H1 (cell line): Measurements from ENCODE around the gene MRPS12. TPM values are rescaled to one million over a fixed set of nuclear protein-coding genes. Genes with fewer than 3 reads are reported as not detected.

ENCODE experiments used
- CTCF ChIA-PET: fragments of 300-600 bp; sonication (Branson Sonifier 250); formaldehyde crosslinking; loops from one replicate; lab custom pipeline; 2021; ENCODE audit not compliant: partially characterized antibody; lab: Charles Lee
- POLR2A ChIA-PET: fragments of 300-600 bp; sonication (Branson Sonifier 250); formaldehyde crosslinking; loops from one replicate; lab custom pipeline; 2021; ENCODE audit warnings: inconsistent platforms; ENCODE audit not compliant: partially characterized antibody; lab: Charles Lee
- DNase-seq, 2 experiments: peaks; one replicate each; pipeline versions ENCODE4 v3.0.0 to v3.0.0-alpha.2; 2010 to 2022; ENCODE audit warnings: low spot score in 2 of 2, low read depth in 1 of 2, mixed read lengths in 1 of 2
- FAIRE-seq: peaks from 2 replicates; lab custom pipeline; 2011; peaks lifted over from hg19 to GRCh38; lab: Jason Lieb, UNC
- H2AFZ ChIP-seq: 2 replicates; pipeline ENCODE4 v1.8.1; 2012; ENCODE audit warnings: low read length, inconsistent platforms
- H2AK5ac ChIP-seq: 2 replicates; pipeline ENCODE4 v1.6.1; 2013; ENCODE audit warnings: low read depth, low read length
- H2BK120ac ChIP-seq: replicated peaks from 2 replicates; pipeline ENCODE3; 2013; ENCODE audit warnings: low read depth, low read length, inconsistent platforms
- H2BK12ac ChIP-seq: 2 replicates; pipeline ENCODE4 v1.6.1; 2013; ENCODE audit warnings: low read depth, low read length
- H2BK15ac ChIP-seq: 2 replicates; pipeline ENCODE4 v1.6.1; 2013; ENCODE audit warnings: low read length
- H2BK20ac ChIP-seq: 2 replicates; pipeline ENCODE4 v1.6.1; 2013; ENCODE audit warnings: low read length
- H2BK5ac ChIP-seq: 2 replicates; pipeline ENCODE4 v1.6.1; 2013; ENCODE audit warnings: low read depth, low read length
- H3K14ac ChIP-seq: 2 replicates; pipeline ENCODE4 v1.6.1; 2013; ENCODE audit warnings: inconsistent platforms; ENCODE audit not compliant: insufficient read length
- H3K18ac ChIP-seq: 2 replicates; pipeline ENCODE4 v1.6.1; 2013; ENCODE audit warnings: low read length; ENCODE audit errors: extremely low read depth
- H3K23ac ChIP-seq: 2 replicates; pipeline ENCODE4 v1.6.1; 2013; ENCODE audit warnings: inconsistent platforms; ENCODE audit not compliant: insufficient read length
- H3K23me2 ChIP-seq: 2 replicates; pipeline ENCODE4 v1.6.1; 2013; ENCODE audit warnings: low read depth, low read length
- H3K27ac ChIP-seq: 2 replicates; pipeline ENCODE4 v1.6.1; 2011; ENCODE audit warnings: low read depth, low read length, inconsistent platforms
- H3K27me3 ChIP-seq, 4 experiments: replicated peaks in 1 of 4; 1 replicate in 1 of 4; 2 replicates in 3 of 4; pipeline versions ENCODE4 v1.6.1 to v1.8.1; 2011 to 2013; ENCODE audit warnings: low read length in 3 of 4, mild to moderate bottlenecking in 3 of 4, inconsistent platforms in 2 of 4, mixed read lengths in 2 of 4, moderate library complexity in 1 of 4; ENCODE audit not compliant: control insufficient read depth in 3 of 4, insufficient read depth in 3 of 4; ENCODE audit errors: extremely low read depth in 1 of 4
- H3K36me3 ChIP-seq, 4 experiments: 2 replicates each; pipeline versions ENCODE4 v1.6.1 to v1.8.1; 2011 to 2013; ENCODE audit warnings: mild to moderate bottlenecking in 4 of 4, low read length in 3 of 4, moderate library complexity in 2 of 4, control low read depth in 1 of 4, inconsistent platforms in 1 of 4; ENCODE audit not compliant: insufficient read depth in 4 of 4, control insufficient read depth in 2 of 4
- H3K4ac ChIP-seq: replicated peaks from 2 replicates; pipeline ENCODE3; 2013; ENCODE audit warnings: low read length, low read depth, mixed read lengths, inconsistent platforms; ENCODE audit not compliant: insufficient read length
- H3K4me1 ChIP-seq, 4 experiments: replicated peaks in 1 of 4; 1 replicate in 1 of 4; 2 replicates in 3 of 4; pipeline versions ENCODE4 v1.6.1 to v1.8.1; 2011 to 2013; ENCODE audit warnings: low read length in 3 of 4, inconsistent platforms in 2 of 4, mixed read lengths in 1 of 4; ENCODE audit not compliant: insufficient read depth in 4 of 4, control insufficient read depth in 3 of 4
- H3K4me2 ChIP-seq, 2 experiments: 2 replicates each; pipeline versions ENCODE4 v1.6.1 to v1.8.1; 2011 to 2013; ENCODE audit warnings: low read depth in 2 of 2, low read length in 2 of 2, control low read depth in 1 of 2, inconsistent platforms in 1 of 2, mild to moderate bottlenecking in 1 of 2; ENCODE audit not compliant: insufficient read depth in 1 of 2
- H3K4me3 ChIP-seq, 4 experiments: fragments of 200-600, 300-600 bp in 1 of 4; sonication (generic), shearing (Covaris generic), sonication (Bioruptor Twin) in 1 of 4; 2 replicates each; pipeline versions ENCODE4 v1.5.1 to v1.8.1; 2011 to 2016; ENCODE audit warnings: low read length in 4 of 4, low read depth in 3 of 4, control low read depth in 2 of 4, inconsistent platforms in 2 of 4, mild to moderate bottlenecking in 2 of 4, mixed read lengths in 1 of 4, moderate library complexity in 1 of 4; ENCODE audit not compliant: insufficient read depth in 2 of 4; ENCODE audit errors: extremely low read depth in 1 of 4
- H3K56ac ChIP-seq: replicated peaks from 2 replicates; pipeline ENCODE3; 2013; ENCODE audit warnings: low read depth, mild to moderate bottlenecking, mixed read lengths, low read length, inconsistent platforms; ENCODE audit not compliant: insufficient read length
- H3K79me1 ChIP-seq: 2 replicates; pipeline ENCODE4 v1.6.1; 2013; ENCODE audit warnings: low read depth, low read length, control low read depth
- H3K79me2 ChIP-seq, 2 experiments: 2 replicates each; pipeline versions ENCODE4 v1.6.1 to v1.8.1; 2012 to 2013; ENCODE audit warnings: low read length in 2 of 2, mild to moderate bottlenecking in 2 of 2, inconsistent platforms in 1 of 2; ENCODE audit not compliant: insufficient read depth in 2 of 2, control insufficient read depth in 1 of 2
- H3K9ac ChIP-seq, 4 experiments: replicated peaks in 1 of 4; 1 replicate in 1 of 4; 2 replicates in 3 of 4; pipeline versions ENCODE4 v1.6.1 to v1.8.1; 2011 to 2013; ENCODE audit warnings: low read depth in 3 of 4, low read length in 3 of 4, control low read depth in 2 of 4, mild to moderate bottlenecking in 2 of 4, moderate library complexity in 2 of 4, inconsistent platforms in 1 of 4; ENCODE audit errors: extremely low read depth in 1 of 4
- H3K9me3 ChIP-seq, 2 experiments: 2 replicates each; pipeline versions ENCODE4 v1.6.1 to v1.8.1; 2012 to 2013; ENCODE audit warnings: mild to moderate bottlenecking in 2 of 2, moderate library complexity in 2 of 2, control low read depth in 1 of 2, inconsistent platforms in 1 of 2, low read depth in 1 of 2, low read length in 1 of 2, mixed read lengths in 1 of 2; ENCODE audit not compliant: insufficient read depth in 2 of 2
- H4K20me1 ChIP-seq, 2 experiments: replicated peaks in 1 of 2; 2 replicates each; pipeline versions ENCODE3 to v1.8.1; 2011 to 2013; ENCODE audit warnings: inconsistent platforms in 2 of 2, low read length in 2 of 2, mild to moderate bottlenecking in 1 of 2; ENCODE audit not compliant: insufficient read depth in 2 of 2, control insufficient read depth in 1 of 2
- H4K5ac ChIP-seq: 2 replicates; pipeline ENCODE4 v1.6.1; 2013; ENCODE audit warnings: low read length, low read depth, mixed read lengths, inconsistent platforms; ENCODE audit not compliant: insufficient read length
- H4K8ac ChIP-seq: 2 replicates; pipeline ENCODE4 v1.8.0; 2013; ENCODE audit warnings: mild to moderate bottlenecking, moderate library complexity, low read length, inconsistent platforms; ENCODE audit not compliant: insufficient read depth; ENCODE audit errors: extremely low read depth
- H4K91ac ChIP-seq: replicated peaks from 2 replicates; pipeline ENCODE3; 2013; ENCODE audit warnings: low read length, mixed read lengths, inconsistent platforms; ENCODE audit not compliant: insufficient read length
- BACH1 ChIP-seq: IDR thresholded peaks from 2 replicates; pipeline ENCODE4 v1.6.1; 2012; ENCODE audit warnings: low read length, improper control_type of control experiment
- CBX5 ChIP-seq: fragments of 300-800, 300-1000 bp; sonication (generic); IDR thresholded peaks from 2 replicates; pipeline ENCODE4 v1.7.1; 2016; ENCODE audit warnings: antibody characterized with exemption, low read length, low read depth
- CHD1 ChIP-seq: IDR thresholded peaks from 2 replicates; pipeline ENCODE4 v1.6.1; 2012; ENCODE audit warnings: low read depth, low read length, improper control_type of control experiment
- E2F6 ChIP-seq: IDR thresholded peaks from 2 replicates; pipeline ENCODE4 v1.6.1; 2012; ENCODE audit warnings: inconsistent platforms
- GABPA ChIP-seq: IDR thresholded peaks from 2 replicates; pipeline ENCODE4 v1.6.1; 2011; ENCODE audit warnings: mild to moderate bottlenecking, low read length, moderate library complexity, borderline replicate concordance; ENCODE audit not compliant: insufficient read depth
- SP4 ChIP-seq: IDR thresholded peaks from 2 replicates; pipeline ENCODE4 v1.6.1; 2012; ENCODE audit warnings: low read length, inconsistent platforms
- WGBS, 2 experiments: shearing (Covaris generic) in 1 of 2; methylation state at CpG; one replicate each; pipeline versions ENCODE4 v1.1.6 to v1.1.7; 2013 to 2015; ENCODE audit warnings: low lambda C conversion rate in 2 of 2, mixed read lengths in 2 of 2, inconsistent platforms in 1 of 2, low coverage in 1 of 2, missing lambda C conversion rate in 1 of 2; ENCODE audit not compliant: insufficient replicate concordance in 2 of 2, insufficient coverage in 1 of 2, insufficient read length in 1 of 2; ENCODE audit errors: extremely low coverage in 1 of 2, missing lambda C conversion rate in 1 of 2; 5-methylcytosine and 5-hydroxymethylcytosine counted together
- polyA plus RNA-seq, 7 experiments: library from polyadenylated mRNA; depleted of rRNA in 3 of 7; stranded (reverse) in 5 of 7; unstranded in 2 of 7; fragments of >200 nt in 5 of 7; fragments of 200-250 nt in 2 of 7; gene quantifications; 1 replicate in 5 of 7; 2 replicates in 1 of 7; 4 replicates in 1 of 7; pipeline versions ENCODE4 v1.2.1 to v1.2.3, GENCODE V29; 2011 to 2013; ENCODE audit warnings: missing spikeins in 2 of 7, mixed read lengths in 2 of 7
- total RNA-seq: library from RNA; stranded (reverse); fragmentation: NEBNext Ultra II Directional; extraction: Animal tissue kit (Norgen Biotek cat#: 25700); gene quantifications from 2 replicates; pipeline ENCODE4 v1.2.1, GENCODE V29; 2021

MRPS12 gene
- total and polyA plus RNA-seq, 2 of the 8 experiments (the other 6 are each of a cell fraction or from before 2014, with no cell fraction given) = 79.0 to 175 TPM

DNA sequence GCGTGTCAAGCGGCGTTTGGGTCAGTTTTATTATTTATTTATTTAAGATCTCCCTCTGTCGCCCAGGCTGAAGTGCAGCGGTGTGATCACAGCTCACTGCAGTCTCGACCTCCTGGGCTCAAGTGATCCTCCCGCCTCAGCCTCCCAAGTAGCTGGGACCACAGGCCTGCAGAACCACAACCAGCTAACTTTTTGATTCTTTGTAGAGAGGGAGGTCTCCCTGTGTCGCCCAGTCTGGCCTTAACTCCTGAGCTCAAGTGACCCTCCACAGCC lies 713 bp downstream of the MRPS12 start:
- WGBS, 2 experiments = 37% methylated on average over 8 of the region's 8 CpGs; no CpG with 5 or more reads in 1 of the 2 experiments
- H3K4me1 ChIP-seq = peaks cover 0 to 2% (median under 1%) of the 10 kb centered on the region in 4 experiments; a peak in 3 of 7 replicates
- peak overlapping the region; percentile 93 to 99 (median 96); a peak in 6 of 7 replicates for H3K9ac ChIP-seq
- peak overlapping the region; percentile 62 to 93 (median 86) for H3K4me3 ChIP-seq
- H3K27me3 ChIP-seq = no peaks in the 10 kb centered on the region
- DNase-seq = no peak
- H2BK5ac ChIP-seq = peak overlapping the region; percentile 11; the same call in 1 of the 2 replicates
- no peak overlapping the region for H2BK20ac ChIP-seq
- no peak overlapping the region for H4K91ac ChIP-seq
- no peaks in the 10 kb centered on the region for H4K20me1 ChIP-seq
- H3K9me3 ChIP-seq = peaks cover 10 to 11% of the 10 kb centered on the region in 2 experiments
- no peak overlapping the region for H3K18ac ChIP-seq
- peak overlapping the region; percentile 17 for H4K5ac ChIP-seq
- H3K56ac ChIP-seq = no peak overlapping the region
- H2BK120ac ChIP-seq = no peak overlapping the region
- H3K4ac ChIP-seq = no peak overlapping the region
- H4K8ac ChIP-seq = peak overlapping the region; percentile 47; the same call in 1 of the 2 replicates
- H2AFZ ChIP-seq = no peak overlapping the region
- peaks cover 5 to 26% (median 14%) of the 10 kb centered on the region in 4 experiments; a peak in 5 of 8 replicates for H3K36me3 ChIP-seq
- H3K14ac ChIP-seq = no peak overlapping the region
- CTCF ChIA-PET = interaction anchor here (1.1 to 9.8 kb wide), 8 partner anchors 13 to 295 kb away, joined by 3 to 120 read pairs (median 6); no protein-coding TSS in a partner anchor
- H3K27ac ChIP-seq = no peak overlapping the region
- no peak overlapping the region for H2BK12ac ChIP-seq
- FAIRE-seq = no peak
- H3K4me2 ChIP-seq = peak overlapping the region; percentile 69 to 84
- H3K79me2 ChIP-seq = peaks cover 0 to 47% of the 10 kb centered on the region in 2 experiments; a peak in 2 of 4 replicates
- H3K79me1 ChIP-seq = peaks cover 18% of the 10 kb centered on the region
- H2AK5ac ChIP-seq = no peak overlapping the region
- H2BK15ac ChIP-seq = no peak overlapping the region
- peaks cover 4% of the 10 kb centered on the region; the same call in 1 of the 2 replicates for H3K23me2 ChIP-seq
- H3K23ac ChIP-seq = no peak overlapping the region
- POLR2A ChIA-PET = interaction anchor here (0.6 to 3.1 kb wide), 16 partner anchors 9 to 416 kb away, joined by 3 to 36 read pairs (median 4); partner anchors contain the start of gene ECH1
- TF ChIP-seq SP4 (no peak), CBX5 (no peak), BACH1 (no peak), GABPA (no peak), E2F6 (no peak), CHD1 (no peak)
